NCI-H446 treated with DMSO at 0.1 percent for 48 hours (cell line): ENCODE results near the gene CCNQ.

Source experiments
- DNase-seq: peaks from one replicate; lab custom pipeline; 2025; lab: John Stamatoyannopoulos, UW

Gene CCNQ

DNA sequence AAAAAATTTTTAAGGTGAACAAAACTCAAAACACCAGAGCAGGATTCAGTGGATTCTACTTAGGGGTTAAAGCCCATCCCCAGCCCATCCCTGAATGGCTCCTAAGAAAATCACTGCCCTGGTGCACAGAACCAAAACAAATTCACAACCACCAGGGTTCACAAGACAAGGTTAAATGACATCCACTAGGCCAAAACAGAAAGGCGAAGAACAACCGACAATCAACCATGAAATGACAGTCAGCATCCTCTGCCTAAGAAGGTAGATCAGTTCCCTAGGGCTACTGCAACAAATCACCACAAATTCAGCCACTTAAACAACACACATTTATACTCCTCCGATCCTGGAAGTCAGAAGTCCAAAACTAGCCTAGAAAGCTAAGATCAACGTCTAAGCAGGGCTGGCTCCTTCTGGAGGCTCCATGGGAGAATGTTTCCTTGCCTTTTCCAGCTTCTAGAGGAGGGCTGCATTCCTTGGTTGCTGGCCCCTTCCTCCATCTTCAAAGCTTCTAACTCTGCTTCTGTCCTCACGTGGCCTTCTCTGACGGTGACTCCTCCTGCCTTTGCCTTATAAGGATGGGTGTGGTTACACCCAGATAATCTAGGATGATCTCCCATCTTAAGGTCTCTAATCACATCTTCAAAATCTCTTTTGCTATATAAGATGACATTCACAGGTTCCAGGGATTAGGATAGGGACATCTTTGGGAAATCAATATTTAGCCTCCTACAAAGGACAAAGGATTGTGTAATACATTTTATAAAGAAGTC, 1.8 kb downstream of the CCNQ start:
- no peak for DNase-seq

DNA sequence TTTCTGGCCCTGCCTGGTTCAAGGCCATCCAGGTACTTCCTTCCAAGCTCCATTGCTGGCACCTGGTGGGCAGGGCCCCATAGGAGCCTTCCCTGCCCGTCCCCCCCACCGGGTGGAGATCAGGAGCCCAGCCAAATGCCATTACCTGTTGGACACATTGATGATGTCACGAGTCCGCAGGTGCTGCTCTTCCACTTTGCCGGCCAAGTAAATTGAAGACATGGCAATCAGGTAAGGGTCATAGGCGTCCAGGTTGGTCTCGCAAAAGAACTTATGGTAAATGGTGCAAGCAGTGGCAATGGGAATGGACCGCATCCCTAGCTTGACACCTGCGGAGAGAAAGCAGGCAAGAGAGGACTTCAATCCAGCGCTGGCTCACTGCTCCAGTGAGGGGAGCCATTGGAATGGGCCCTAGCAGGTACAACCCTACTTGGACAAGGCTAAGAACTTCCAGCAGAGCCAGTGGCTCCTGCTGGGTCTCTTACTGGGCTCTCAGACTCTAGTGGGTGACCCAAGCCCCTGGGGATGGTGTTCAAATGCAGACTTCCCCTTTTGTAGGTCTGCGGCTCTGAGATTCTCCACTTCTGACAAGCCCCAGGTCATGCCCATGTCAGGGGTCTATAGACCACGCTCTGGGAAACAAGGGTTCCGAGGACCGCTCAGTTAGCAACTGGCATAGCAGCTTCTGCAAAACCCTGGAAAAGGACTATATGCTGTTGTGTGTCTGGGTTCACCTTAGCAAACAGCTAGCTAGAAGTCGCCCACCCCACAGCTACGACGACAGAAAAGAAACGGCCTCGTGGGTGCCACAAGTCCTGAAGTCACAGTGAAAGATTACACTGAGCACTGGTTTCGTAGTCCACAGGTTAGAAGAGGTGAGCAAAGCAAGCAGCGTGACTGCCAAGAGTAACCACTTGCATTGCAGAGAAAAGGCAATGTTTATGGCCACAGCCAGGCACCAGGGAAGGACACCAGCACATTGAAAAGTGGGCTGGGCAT, 2.8 kb downstream of the CCNQ start:
- DNase-seq, result no peak

DNA sequence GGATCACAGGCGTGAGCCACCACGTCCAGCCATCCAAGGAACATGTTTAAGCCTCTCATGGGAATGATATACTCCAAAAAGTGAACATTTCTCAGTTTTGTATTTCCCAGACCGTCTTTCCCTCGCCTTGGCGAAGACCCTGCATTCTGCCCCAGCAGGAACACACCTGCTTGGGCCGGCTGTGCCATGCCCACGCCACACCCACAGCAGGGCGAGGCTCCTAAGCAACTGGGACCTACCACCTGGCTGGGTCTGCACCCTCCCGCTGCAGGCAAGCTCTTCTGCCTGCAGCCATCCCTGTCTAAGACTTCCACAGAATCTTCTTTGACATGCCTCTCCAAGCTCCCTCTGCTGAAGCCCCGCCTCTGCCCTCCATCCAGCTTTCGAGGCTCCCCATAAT, 3.6 kb downstream of the CCNQ start:
- no peak for DNase-seq

DNA sequence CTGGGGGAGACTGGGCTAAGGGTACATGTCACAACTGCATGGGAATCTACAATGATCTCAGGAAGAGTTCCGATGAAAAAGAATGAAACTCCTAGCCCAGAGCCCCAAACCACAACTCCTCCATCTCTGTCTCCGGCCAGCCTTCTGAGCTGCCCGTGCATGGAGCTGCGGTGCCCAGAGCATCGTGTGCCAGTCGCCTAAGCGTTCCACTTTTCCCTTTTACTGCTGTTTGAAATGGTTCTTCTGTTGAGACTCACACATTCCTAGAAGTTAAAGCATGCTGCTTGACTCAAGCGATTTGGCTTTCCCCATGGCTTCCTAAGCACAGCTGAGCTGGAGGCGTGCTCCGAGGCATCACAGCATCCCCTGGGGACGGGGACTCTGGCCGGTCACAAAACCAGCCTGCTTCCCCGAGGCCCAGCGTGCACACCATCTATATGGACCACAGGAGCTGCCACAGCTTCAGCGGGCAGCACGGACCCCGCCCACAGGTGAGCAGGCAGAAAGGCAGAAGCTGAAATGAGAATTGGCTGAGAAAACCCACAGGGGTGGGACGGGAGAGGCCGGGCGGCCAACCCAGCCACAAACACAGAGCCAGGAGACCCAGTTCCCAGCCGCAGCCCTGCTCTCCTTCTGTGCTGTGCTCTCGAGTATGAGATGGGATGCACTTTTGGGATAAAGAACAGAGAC, 5.0 kb downstream of the CCNQ start:
- no peak for DNase-seq

DNA sequence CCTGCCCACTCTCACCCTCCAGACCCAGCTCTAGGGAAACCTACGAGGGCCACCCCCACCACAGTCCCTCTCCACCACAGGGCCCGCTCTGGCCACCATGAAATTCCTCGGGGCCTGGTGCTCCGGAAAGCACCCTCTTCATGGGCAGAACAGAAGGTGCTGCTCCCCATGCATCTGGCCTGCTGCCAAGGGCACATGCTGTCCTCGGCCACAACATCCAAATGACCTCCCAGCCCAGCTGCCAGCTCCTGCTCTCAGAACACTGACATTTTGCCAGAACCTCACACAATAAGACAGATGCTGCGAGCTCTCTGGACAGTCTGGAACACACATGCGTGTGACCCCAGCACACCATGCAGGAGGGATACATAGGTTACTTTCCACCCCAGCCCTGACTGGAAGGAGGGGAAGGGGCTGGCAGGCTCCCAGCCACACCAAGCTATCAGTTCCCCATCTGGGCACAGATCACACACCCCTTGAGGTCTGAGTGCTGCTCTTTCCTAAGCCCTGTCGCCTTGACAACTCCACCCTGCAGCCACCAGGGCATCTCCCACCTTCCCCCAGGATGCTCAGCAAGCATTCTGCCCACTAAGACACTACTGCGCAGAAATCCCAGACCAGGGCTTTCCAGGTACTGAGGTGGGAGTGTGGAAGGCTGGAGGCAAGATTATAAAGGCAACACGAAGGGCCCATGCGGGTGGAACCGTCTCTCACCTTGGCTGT, 5.8 kb downstream of the CCNQ start:
- no peak for DNase-seq

DNA sequence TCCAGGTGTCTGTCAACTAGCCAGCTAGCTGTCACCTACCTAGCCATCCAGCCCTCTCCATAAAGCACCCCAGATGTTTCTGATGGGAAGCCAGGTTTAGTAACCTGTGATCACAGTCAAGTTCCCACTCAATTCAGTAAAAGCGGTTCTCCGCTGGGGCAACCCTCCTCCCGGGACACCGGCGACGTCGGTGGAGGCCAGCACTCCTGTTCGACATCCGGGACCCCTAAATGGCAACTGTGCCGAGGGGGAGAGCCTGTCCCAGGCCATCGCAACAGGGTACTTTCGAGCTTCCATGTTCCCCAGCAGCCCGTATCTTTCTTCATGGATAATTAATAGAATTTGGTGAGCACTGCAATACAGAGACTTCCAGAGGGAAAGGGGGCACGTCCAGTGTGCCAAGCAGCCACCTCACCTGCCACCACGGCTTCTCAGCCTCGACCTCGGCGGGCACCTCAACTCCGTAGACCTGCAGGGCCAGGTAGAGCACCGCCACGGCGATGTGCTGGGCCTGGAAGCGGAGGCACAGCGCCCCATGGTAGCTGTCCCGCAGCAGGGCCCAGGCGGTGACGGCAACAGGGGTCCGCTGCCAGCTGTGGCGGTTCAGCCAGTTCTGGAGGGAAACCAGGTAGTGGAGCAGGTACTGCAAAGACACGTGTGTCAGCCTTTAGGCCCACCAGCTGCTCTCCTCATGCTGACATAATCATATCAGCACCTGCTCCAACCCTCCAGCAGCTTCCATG, 6.7 kb downstream of the CCNQ start:
- no peak for DNase-seq

DNA sequence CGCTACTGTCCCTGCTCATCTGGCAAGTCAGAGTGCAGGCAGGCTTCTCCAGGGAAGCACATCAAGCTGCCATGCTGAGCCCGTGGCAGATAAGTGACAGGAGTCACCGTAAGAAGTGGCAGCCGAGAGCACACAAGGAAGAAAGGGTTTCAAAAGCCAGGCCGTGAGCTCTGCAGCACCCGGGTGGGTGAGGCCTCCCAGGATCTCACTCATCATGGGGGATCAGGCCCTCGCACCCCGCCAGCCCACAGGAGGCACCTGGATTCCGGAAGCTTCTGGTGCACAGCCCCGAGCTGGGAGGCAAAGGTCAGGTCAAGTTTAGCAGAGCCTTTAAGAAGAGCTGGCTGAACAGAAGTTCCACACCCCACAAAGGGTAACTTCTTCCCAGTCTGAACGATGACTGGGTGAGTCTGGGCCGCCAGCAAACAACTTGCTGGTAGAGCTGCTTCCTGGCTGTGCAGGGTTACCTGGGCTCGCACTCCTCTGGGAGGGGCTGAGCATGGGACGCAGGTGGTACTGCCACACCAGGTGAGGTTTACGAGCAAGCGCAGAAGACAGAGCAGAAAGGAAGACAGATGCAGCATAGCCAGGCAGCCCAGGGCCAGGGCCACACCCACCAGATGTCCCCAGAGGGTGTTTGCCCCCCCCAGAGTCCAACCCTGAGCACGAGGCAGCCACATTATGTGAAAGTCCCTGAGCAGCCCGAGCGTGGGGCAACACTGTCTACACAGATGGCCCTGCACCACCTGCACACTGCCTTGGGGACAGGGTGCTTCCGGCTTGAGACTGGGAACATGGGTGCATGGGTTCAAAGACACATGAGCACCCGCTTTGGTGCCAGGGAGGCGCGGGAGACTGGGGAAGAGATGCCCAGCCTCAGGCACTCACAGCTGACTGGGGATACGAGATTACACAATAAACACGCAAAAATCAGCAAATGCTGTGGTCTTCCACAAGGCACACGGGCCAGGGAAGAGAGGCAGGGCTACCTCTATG, 7.7 kb downstream of the CCNQ start:
- DNase-seq, result no peak

DNA sequence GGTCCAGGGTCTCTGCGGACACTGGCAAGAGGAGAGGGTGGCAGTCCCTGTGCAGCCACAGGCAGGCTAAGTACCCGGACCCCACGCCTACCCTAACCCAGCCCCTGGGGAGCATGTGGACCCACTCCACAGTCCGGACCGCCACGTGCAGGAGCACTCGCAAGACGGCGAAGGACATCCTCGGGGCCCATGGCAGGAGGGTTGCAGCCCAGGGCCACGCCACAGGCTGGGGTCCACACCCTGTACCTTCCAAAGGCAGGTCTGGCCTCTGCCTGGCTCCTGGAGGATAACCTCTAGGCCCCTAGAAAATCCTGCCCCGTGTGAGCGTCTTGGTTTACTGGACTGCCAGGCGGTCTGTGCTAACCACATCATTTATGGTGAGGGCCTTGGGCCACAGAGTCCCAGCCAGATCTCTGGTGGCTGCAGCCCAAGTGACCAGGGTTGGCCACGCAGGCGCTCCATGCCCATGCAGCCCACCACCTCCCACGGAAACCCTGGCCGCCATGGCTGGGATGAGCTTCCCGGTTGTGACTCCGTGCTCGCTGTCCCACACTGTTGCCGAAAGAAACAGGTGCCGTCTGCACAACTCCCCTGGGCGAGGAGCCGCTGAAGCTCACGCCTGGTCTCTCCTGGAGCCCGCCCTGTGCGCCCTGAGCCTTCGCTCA, 10.0 kb downstream of the CCNQ start:
- DNase-seq, result no peak

DNA sequence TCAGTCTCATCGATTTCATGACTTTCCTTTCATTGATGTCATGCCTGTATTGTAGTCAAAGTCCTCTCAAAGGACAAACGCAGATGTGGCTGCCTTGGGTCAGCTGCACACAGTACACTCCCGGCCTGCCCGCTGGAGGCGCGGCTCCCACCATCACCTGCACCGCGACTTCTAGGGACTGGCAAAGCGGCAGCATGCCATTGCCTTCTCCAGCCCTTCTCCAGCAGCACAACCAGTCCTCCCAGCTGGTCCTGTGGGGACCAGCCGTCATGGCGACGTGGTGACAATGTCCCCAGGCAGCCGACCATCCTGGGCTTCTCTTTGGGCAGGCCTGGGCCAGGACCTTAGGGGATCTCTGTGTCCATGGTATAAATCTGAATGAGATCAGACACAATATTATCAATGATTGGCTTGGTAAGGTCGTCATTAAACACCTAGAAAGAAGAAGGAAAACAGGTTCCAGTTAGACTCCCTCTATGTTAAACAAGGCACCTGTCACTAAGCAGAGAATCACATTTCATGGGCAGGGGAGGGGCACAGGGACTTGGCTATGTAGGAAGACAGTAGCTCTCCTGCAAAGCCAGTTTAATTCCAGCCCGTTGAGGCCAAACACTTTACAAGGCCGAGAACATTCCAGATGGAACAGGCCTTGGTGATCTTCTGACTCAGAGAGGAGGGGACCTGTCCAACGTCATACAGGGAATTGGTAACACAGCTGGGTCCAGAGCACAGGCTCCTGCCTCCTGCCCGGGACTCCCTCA, 10.7 kb downstream of the CCNQ start:
- DNase-seq, result no peak

DNA sequence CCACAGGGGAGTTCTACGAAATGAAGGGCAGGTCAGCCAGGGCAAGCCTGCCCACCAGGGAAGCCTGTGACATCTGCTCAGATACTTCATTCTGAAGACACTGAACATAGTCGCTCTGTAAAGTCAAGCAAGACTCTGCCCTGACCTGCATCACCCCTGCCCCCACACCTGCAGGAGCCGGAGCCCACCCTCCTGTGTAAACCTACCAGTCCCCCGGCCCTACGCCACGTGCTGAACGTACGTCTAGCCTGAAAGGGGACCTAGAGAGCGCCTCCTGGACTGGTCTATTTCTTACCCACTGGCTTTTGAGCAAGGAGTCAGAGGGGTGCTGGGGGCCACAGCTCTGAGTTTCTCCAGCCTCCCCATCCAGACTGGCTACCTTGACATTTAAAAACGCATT, 11.6 kb downstream of the CCNQ start:
- DNase-seq, result no peak

DNA sequence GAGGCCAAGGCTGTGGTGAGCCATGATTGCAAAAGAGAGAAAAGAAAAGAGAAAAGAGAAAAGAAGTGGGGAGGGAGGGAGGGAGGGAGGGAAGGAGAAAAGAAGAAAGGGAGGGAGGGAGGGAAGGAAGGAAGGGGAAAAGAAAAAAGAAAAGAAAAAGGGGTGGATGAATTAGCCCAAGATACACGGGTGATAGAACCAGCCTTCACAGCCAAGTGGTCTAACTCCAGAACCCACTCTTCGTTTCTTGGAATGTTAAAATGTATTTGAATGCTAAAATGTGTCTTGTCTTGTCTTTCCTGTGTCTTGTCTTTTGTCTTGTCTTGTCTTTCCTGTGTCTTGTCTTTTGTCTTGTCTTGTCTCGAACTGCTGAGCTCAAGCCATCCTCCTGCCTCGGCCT, 13.1 kb downstream of the CCNQ start:
- DNase-seq, result no peak

DNA sequence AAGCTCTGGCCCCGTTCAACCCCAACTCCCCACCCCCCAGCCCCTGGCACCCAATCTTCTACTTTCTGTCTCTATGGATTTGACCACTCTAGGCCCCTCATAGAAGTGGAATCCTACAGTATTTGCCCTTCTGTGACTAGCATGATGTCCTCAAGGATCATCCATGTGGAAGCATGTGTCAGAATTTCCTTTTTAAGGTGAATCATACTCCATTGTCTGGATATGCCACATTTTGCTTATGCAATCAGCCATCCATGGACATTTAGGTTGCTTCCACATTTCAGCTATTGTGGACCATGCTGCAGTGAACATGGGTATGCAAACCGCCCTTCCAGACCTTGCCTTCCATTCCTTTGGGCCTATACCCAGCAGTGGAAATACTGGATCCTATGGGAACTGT, 15.5 kb downstream of the CCNQ start:
- no peak for DNase-seq

DNA sequence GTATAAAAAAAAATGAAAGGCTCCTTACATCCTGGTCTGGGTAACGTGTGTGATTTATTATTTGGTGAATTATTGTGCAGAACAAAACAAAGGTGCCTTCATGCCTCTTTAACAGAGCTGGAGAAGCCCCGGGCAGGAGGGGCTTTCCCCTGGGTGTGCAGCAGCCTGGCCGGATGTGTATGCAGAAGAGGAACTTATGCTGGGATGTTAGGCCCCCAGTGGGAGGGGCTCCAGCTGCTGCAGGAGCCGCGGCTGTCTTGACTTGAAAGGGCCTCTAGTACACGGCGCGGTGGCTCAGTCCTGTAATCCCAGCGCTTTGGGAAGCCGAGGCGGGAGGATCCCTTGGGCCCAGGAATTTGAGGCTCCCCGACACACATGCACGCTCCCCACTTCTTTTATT, 16.0 kb downstream of the CCNQ start:
- DNase-seq, result no peak

DNA sequence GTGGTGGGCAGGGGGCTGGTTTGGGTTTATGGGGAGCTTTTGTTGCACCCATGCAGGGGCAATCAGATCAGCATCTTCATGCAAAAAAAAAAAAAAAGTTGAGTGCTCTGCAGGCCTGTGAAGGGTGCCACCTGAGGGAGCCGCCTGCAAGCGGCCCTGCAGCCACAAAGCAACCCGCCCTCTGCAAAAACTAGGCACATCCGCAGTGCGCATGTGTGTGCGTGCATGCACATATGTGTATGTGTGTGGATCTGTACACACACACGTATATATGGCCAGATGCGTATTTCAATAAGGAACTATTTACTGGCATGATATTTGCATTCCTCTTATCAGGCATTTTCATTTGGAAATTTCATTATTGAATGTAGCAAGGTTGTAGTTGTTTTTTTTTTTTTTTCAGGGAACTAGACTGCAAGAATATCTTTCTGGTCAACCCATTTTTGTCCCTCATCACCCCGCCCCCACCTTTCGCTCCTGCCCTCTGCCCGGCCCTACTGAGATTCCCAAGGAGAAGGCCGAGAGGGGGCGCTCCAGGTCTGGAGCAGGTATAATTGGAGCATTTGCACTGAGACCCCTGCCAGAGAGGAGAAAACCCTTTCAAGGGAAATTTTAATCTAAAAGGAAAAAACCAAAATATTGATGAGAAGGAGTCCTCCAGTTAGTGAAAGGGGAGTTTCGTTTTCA, 18.1 kb downstream of the CCNQ start:
- DNase-seq, result no peak

DNA sequence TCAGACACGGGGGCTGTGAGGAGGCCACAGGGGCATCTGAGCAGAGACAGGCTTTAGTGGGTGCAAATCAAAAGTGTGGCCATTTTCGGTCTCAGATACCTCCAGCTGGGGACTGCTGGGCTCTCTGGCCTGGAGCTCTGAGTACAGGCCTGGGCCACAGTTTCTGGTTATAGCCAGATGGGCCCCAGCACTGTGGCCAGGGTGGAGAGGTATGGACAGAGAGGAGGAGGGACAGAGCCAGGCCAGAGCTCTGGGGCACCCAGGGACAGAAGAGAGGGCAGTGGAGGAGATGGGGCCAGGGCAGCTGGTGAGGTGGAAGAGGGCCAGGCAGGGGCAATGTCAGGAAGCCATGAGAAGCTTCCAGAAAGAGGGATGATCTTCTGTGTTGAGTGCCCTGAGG, 20.1 kb downstream of the CCNQ start:
- DNase-seq, result no peak

DNA sequence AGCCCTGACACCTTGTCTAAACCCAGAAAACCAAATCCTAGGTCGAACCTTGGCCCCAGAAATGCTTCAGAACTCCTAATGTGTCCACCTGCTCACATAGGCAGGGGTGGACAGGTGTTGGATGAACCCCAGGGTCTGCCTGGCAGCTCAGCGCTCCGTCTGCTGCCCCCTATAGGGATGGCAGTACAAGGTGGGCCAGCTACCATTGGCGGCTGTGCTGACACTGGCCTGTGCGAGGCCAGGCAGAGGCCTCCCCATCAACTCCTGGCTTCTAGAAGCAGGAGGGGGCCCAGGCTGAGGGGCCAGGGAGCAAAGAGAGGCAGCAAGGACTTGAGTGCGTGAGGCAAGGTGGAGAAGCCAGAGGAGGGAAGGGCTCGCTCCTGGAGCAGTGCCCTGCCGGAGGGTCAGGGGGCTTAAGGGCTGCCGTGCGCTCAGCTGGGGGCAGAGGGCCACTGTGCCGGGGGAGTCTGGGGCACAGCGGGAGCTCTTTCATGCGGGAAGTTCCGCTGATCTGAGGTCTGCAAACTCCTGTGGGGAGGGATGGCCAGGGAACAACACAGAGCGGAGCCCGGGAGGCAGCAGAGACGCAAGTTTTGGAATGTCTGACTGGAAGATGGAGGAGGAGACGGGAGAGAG, 20.6 kb downstream of the CCNQ start:
- no peak for DNase-seq

DNA sequence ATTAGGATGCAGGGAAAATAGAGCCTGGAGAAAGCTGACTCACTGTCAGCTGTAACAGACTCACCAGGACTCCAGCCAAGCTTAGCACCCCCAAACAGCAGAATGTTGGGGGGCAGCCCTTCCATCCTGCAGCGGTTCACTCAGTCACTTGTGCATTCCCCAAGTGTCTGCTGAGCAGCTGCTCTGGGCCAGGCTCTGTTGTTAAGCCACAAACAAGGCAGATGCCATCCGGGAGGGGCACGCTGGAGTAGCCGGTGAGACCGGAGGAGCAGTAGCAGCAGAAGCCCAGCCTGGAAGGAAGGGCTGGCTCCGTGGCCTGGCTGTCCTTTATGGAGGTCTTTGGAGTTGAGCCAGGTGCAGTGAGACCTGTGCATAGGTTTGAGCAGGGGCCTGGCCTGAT, 22.0 kb downstream of the CCNQ start:
- DNase-seq, result no peak
